ENCODE data around the gene ARHGEF28.

Gene ARHGEF28

GRCh38 chr5:73968729-73969128 is 342.7 kb downstream of the ARHGEF28 start:
- DNase-seq (ENCODE audit: low read depth), result no peak

DNA sequence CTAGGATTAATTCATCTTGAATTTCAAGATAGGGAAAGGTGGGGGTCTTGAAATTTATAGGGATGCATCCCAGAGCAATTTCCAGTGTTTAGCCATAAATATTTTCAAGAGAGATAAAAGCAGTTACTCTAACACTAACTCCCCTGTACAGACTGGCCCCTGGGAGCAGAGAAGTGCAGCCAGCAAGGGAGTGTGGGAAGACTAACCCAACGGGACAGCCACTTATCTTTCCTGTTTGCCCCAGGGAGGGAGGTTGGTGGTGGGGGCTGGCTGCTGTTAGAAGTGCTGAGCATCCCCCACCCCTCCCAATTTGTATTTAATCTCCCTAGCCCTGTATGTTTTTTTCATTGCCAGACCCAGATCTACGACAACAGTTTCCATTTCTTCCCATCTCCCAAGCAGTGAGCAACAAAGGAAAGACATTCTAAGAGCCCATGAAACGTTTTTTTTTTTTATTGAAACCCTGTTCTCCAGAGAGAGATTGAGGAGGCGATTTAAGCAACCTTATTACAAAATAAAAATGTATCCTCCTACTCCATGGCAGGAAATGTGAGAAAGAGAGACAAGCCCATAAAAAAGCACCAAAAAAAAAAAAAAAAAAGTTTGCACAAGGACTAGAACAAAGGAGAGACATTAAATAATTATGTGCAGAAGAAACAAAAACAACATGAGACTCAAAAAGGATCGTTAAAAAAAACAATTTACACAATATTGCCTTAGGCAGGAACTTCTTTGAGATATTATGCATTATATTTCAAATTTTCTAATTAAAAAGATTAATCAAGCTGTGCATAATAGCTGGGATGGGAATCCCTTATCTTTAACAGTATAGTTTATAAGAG is 343.4 kb downstream of the ARHGEF28 start:
- no peak for DNase-seq (ENCODE audit: low read depth)

DNA sequence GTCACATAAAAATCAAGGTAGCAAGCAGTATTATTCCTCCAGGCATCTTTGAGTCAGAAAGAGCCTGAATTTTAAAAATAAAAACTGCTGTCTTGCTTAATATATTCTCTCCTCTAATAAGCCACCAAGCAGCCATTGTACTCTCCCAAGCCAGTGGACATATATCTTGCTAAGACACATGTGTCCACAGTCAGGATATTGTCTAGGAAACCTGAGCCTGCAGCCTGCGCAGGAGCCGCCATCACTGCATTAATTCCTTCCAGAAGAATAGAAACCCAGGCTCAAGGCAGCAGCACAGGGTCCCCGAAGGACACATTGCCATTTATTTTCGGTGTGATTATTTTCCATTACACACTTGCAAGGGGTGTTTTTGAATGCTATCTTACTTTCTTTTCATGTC is 345.3 kb downstream of the ARHGEF28 start:
- no peak for DNase-seq (ENCODE audit: low read depth)

DNA sequence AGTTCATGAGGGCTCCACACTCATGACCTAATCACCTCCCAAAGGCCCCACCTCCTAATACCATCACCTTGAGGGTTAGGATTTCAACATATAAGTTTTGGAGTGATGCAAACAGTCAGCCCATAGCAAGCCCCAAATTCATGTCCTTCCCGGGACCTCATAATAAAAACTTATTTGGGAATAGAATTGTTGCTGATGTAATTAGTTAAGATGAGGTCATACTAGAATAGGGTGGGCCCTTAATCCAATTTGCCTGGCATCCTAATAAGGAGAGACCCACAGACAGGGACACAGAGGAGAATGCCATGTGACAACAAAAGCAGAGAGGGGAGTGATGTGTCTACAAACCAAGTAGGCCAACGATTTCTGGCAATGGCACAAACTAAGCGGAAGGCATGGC is 347.1 kb downstream of the ARHGEF28 start:
- no peak for DNase-seq (ENCODE audit: low read depth)

DNA sequence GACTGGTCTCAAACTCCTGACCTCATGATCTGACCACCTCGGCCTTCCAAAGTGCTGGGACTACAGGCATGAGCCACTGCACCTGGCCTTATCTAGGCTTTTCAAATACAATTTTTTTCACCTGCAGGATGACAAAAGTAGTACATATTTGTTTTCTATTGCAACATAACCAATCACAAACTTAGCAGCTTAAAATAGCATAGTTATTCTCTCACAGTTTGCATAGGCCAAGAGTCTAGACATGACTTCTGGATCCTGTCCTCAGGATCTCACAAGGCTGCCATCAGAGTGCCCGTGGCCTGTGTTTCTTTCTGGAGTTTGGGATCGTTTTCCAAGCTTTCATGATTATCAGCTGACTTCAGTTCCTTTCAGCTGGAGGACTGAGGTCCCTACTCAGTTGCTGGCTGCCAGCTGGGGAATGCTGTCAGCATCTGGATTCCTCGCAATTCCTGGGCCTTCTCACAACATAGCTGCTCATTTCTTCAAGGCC is 348.9 kb downstream of the ARHGEF28 start:
- no peak for DNase-seq (ENCODE audit: low read depth)

GRCh38 chr5:73975845-73976244 is 349.8 kb downstream of the ARHGEF28 start:
- no peak for DNase-seq (ENCODE audit: low read depth)

- no peak for DNase-seq (ENCODE audit: low read depth)
These were observed 351.1 kb downstream of the ARHGEF28 start for GRCh38 chr5:73977146-73977545.

- DNase-seq (ENCODE audit: low read depth), result no peak
These were observed 353.3 kb downstream of the ARHGEF28 start for GRCh38 chr5:73979321-73979720.

- no peak for DNase-seq (ENCODE audit: low read depth)
These were observed 355.7 kb downstream of the ARHGEF28 start for GRCh38 chr5:73981704-73982103.

DNA sequence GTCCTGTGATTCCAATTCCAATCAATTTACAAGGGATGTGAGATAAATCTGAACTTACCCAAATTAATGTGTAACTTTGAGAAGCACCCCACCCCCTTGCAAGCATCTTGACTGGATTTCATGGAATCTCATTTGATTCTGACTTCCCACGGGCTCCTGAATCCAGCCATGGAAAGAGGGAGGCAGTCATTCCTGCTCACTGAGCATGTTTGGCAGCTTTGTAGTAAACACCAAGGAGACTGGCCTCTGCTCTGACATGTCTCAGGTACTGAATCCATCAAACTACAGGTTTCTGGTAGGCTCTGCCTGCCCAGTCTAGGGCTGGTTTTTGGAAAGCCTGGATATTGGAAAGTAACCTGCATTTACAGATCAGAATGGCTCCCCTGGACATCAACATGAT is 357.6 kb downstream of the ARHGEF28 start:
- no peak for DNase-seq (ENCODE audit: low read depth)

DNA sequence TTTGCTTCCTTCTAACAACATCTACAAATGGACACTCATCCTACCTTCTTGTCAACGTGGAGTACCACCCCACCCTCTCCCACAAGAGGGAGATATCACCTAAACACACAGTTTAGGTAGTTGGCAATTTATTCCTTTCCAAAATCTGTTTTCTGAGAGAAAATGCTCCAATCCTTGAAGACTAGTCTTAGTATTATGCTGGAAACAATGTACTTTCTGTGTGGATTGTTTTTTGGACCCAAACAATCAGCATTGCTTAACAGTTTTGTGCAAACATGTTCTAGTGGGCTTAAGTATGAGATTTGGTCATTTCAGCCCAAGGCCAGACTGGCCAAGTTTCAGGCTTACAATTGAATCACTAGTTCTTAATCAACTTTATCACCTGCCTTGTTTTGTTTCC is 359.1 kb downstream of the ARHGEF28 start:
- no peak for DNase-seq (ENCODE audit: low read depth)

DNA sequence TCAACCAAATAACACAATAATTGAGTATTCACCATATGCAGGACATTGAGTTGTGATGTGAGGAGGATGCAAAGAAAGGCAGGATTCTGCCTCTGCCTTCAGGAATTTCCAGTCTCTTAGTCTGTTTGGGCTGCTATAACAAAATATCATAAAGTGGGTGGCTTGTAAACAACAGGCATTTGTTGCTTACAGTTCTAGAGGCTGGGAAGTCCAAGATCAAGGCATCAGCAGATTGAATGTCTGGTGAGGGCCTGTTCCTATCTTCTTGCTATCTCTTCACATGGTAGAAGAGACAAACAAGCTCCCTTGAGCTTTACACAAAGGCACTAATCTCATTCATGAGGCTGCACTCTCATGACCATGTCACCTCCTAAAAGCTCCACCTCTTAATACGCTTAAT is 360.7 kb downstream of the ARHGEF28 start:
- no peak for DNase-seq (ENCODE audit: low read depth)

DNA sequence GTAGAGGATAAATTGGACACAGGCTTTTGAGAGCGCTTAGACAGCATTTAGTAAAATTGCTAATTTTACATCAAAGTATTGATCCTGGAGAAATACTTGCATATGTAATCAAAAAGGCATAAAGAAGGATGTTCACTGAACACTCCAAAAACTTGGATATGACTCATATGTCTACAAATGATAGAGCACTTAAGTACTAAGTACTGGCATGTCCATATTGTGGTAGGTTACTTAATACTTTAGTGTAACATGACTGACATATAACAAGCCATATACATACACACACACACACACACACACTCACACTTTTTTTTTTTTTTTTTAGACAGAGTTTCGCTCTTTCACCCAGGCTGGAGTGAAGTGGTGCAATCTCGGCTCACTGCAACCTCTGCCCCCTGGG is 361.9 kb downstream of the ARHGEF28 start:
- DNase-seq (ENCODE audit: low read depth), result no peak

DNA sequence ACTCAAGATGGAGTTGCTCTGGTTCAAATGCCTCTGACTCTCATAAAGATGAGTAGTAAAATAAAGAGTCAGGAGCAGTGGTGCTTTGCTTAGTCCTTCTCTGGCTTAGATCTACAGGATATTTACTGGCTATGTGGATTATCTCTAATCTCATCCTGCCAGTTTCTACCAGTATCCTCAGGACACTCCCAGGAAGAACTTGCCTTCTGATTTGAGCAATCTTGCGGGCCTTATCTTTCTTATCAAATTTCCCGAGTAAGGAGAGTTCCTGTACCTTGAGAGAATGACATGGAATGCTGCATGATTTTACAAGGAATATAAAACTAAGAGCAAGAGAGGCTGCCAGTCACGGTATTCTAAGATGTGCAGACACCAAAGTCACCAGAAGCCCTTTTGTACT is 364.0 kb downstream of the ARHGEF28 start:
- DNase-seq (ENCODE audit: low read depth), result no peak

Data from HS-27A (cell line).